NB4 (cell line): ENCODE data around the gene ZNF791.

Source experiments
- CTCF ChIP-seq: IDR thresholded peaks from one replicate; pipeline ENCODE4 v1.5.1; 2012; ENCODE audit warnings: low read depth, low read length
- POLR2A ChIP-seq: IDR thresholded peaks from 2 replicates; pipeline ENCODE4 v1.6.1; 2011; ENCODE audit warnings: mild to moderate bottlenecking; ENCODE audit not compliant: insufficient read length; ENCODE audit errors: extremely low read depth

- no peak for TF ChIP-seq CTCF
- TF ChIP-seq POLR2A: no peak
Measured at GRCh38 chr19:12665671-12666264, 55.0 kb downstream of the ZNF791 start.
